ENCODE results near the gene CEP128.

DNA sequence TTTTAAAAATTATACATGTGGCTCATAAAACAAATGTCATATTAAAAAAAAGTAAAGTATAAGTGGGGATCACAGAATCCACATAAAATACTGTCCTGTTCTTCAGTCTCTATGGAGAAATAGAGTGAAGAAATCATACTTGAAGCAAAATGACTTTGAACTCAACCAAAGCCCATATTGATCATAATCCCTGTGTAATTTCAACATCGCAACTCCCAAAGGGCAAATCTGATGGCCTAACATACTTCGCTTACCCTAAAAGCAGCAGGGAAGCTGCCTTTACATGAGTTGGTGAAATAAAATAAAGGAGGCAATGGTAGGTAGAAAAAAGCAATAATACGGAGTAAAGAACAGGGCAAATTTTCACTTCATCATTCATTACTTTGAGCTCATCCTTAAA lies 101.8 kb downstream of the CEP128 start:
- TF ChIP-seq, protein P1, sequence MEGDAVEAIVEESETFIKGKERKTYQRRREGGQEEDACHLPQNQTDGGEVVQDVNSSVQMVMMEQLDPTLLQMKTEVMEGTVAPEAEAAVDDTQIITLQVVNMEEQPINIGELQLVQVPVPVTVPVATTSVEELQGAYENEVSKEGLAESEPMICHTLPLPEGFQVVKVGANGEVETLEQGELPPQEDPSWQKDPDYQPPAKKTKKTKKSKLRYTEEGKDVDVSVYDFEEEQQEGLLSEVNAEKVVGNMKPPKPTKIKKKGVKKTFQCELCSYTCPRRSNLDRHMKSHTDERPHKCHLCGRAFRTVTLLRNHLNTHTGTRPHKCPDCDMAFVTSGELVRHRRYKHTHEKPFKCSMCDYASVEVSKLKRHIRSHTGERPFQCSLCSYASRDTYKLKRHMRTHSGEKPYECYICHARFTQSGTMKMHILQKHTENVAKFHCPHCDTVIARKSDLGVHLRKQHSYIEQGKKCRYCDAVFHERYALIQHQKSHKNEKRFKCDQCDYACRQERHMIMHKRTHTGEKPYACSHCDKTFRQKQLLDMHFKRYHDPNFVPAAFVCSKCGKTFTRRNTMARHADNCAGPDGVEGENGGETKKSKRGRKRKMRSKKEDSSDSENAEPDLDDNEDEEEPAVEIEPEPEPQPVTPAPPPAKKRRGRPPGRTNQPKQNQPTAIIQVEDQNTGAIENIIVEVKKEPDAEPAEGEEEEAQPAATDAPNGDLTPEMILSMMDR (IDR thresholded peaks at IDR 0.05), result no peak
- TF ChIP-seq POLR2AphosphoS5 (IDR thresholded peaks at IDR 0.05), result no peak

All from gastroesophageal sphincter (tissue), 3 donors.